ENCODE measurements around the gene DACH1. TPM values are rescaled to one million over a fixed set of nuclear protein-coding genes. Genes with fewer than 3 reads are reported as not detected.

Gene DACH1
- total RNA-seq, 3 donors from 2014 or later: 0.05 to 0.08 TPM; not detected in 1

GRCh38 chr13:71704656-71705055 lies 162.3 kb downstream of the DACH1 start:
- no peak for DNase-seq
- Mint-ChIP-seq H3K36me3 (ENCODE audit: insufficient read depth) (no peaks in the 10 kb centered on the region), H3K4me1 (ENCODE audit: low read depth) (no peaks in the 10 kb centered on the region), H3K9me3 (no peaks in the 10 kb centered on the region), H3K27me3 (ENCODE audit: low read depth) (no peaks in the 10 kb centered on the region), H3K4me3 (no peak overlapping the region)
- no peak for ATAC-seq

DNA sequence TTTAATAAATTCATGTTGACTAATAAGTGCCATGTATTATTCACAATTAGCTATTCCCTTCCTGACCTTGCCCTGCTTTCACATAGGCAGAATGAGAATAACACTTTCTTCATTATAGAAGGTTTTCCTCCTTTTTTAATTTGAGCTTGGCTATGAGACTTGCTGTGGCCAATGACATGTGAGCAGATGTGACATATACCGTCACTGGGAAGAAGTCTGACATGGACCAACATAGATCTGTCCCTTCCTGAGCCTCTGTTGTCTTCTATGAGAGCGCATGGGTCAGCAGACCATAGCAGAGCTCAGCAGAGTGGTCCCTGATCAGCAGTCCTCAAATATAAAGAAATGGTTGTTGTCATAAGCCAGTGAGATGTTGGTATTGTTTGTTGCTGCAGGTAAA lies 163.9 kb downstream of the DACH1 start:
- Mint-ChIP-seq H3K27me3 (ENCODE audit: low read depth) (no peaks in the 10 kb centered on the region), H3K9me3 (no peaks in the 10 kb centered on the region), H3K4me1 (ENCODE audit: low read depth) (no peaks in the 10 kb centered on the region), H3K4me3 (no peak overlapping the region), H3K36me3 (ENCODE audit: insufficient read depth) (no peaks in the 10 kb centered on the region)
- no peak for ATAC-seq
- no peak for DNase-seq

GRCh38 chr13:71702253-71702652 lies 164.8 kb downstream of the DACH1 start:
- Mint-ChIP-seq H3K27me3 (ENCODE audit: low read depth) (no peaks in the 10 kb centered on the region), H3K4me1 (ENCODE audit: low read depth) (no peaks in the 10 kb centered on the region), H3K9me3 (no peaks in the 10 kb centered on the region), H3K4me3 (no peak overlapping the region), H3K36me3 (ENCODE audit: insufficient read depth) (no peaks in the 10 kb centered on the region)
- no peak for DNase-seq
- no peak for ATAC-seq

GRCh38 chr13:71701741-71702140 lies 165.3 kb downstream of the DACH1 start:
- ATAC-seq (no peak), DNase-seq (no peak)
- H3K4me3 Mint-ChIP-seq: no peak overlapping the region
- no peaks in the 10 kb centered on the region for H3K9me3 Mint-ChIP-seq
- no peaks in the 10 kb centered on the region for H3K4me1 Mint-ChIP-seq (ENCODE audit: low read depth)
- H3K36me3 Mint-ChIP-seq (ENCODE audit: insufficient read depth): no peaks in the 10 kb centered on the region
- no peaks in the 10 kb centered on the region for H3K27me3 Mint-ChIP-seq (ENCODE audit: low read depth)

GRCh38 chr13:71699342-71699741 lies 167.7 kb downstream of the DACH1 start:
- no peak overlapping the region for H3K4me3 Mint-ChIP-seq
- no peaks in the 10 kb centered on the region for H3K4me1 Mint-ChIP-seq (ENCODE audit: low read depth)
- no peak for ATAC-seq
- no peaks in the 10 kb centered on the region for H3K36me3 Mint-ChIP-seq (ENCODE audit: insufficient read depth)
- no peaks in the 10 kb centered on the region for H3K9me3 Mint-ChIP-seq
- no peak for DNase-seq
- no peaks in the 10 kb centered on the region for H3K27me3 Mint-ChIP-seq (ENCODE audit: low read depth)

- ATAC-seq (no peak), DNase-seq (no peak)
- Mint-ChIP-seq H3K36me3 (ENCODE audit: insufficient read depth) (no peaks in the 10 kb centered on the region), H3K4me1 (ENCODE audit: low read depth) (no peaks in the 10 kb centered on the region), H3K9me3 (no peaks in the 10 kb centered on the region), H3K4me3 (no peak overlapping the region), H3K27me3 (ENCODE audit: low read depth) (no peaks in the 10 kb centered on the region)
Observed at GRCh38 chr13:71695662-71696061, 171.3 kb downstream of the DACH1 start.

GRCh38 chr13:71685072-71685471 lies 181.9 kb downstream of the DACH1 start:
- no peaks in the 10 kb centered on the region for H3K4me1 Mint-ChIP-seq (ENCODE audit: low read depth)
- DNase-seq (no peak), ATAC-seq (no peak)
- no peak overlapping the region for H3K4me3 Mint-ChIP-seq
- peaks cover 4% of the 10 kb centered on the region for H3K9me3 Mint-ChIP-seq
- no peaks in the 10 kb centered on the region for H3K27me3 Mint-ChIP-seq (ENCODE audit: low read depth)
- no peaks in the 10 kb centered on the region for H3K36me3 Mint-ChIP-seq (ENCODE audit: insufficient read depth)

GRCh38 chr13:71681901-71682613 lies 184.9 kb downstream of the DACH1 start:
- Mint-ChIP-seq H3K4me1 (ENCODE audit: low read depth) (no peaks in the 10 kb centered on the region), H3K9me3 (peaks cover 4% of the 10 kb centered on the region), H3K4me3 (no peak overlapping the region), H3K27me3 (ENCODE audit: low read depth) (no peaks in the 10 kb centered on the region), H3K36me3 (ENCODE audit: insufficient read depth) (no peaks in the 10 kb centered on the region)
- ATAC-seq (no peak), DNase-seq (no peak)

GRCh38 chr13:71677124-71677523 lies 189.9 kb downstream of the DACH1 start:
- no peaks in the 10 kb centered on the region for H3K4me1 Mint-ChIP-seq (ENCODE audit: low read depth)
- H3K27me3 Mint-ChIP-seq (ENCODE audit: low read depth): no peaks in the 10 kb centered on the region
- H3K9me3 Mint-ChIP-seq: no peaks in the 10 kb centered on the region

DNA sequence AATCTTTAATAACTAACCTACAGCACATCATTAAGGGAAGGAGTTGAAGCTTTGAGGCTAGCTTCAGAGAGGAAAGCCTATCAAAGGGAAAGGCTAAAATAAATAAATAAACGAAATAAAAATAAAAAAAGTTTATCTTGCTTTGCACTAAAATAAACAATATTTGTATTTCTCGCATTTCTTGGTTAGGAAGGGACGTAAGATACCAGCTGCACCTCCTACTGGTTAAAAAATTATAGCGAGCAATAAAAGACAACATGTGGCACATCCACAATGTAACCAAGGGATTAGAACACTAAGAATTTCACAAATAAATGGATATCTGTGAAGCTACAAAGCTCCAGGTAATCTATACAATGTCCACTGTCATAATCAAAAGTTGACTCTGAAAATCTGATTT lies 194.5 kb downstream of the DACH1 start:
- H3K4me3 Mint-ChIP-seq: no peak overlapping the region

More at GRCh38 chr13:71677124-71677523, 189.9 kb downstream of the DACH1 start:
- ATAC-seq: no peak
- no peaks in the 10 kb centered on the region for H3K36me3 Mint-ChIP-seq (ENCODE audit: insufficient read depth)
- no peak for DNase-seq
- H3K4me3 Mint-ChIP-seq: no peak overlapping the region

GRCh38 chr13:71663431-71663830 lies 203.6 kb downstream of the DACH1 start:
- H3K36me3 Mint-ChIP-seq (ENCODE audit: insufficient read depth): no peaks in the 10 kb centered on the region
- no peaks in the 10 kb centered on the region for H3K27me3 Mint-ChIP-seq (ENCODE audit: low read depth)
- ATAC-seq (no peak), DNase-seq (no peak)
- H3K4me3 Mint-ChIP-seq: no peak overlapping the region
- H3K4me1 Mint-ChIP-seq (ENCODE audit: low read depth): no peaks in the 10 kb centered on the region
- no peaks in the 10 kb centered on the region for H3K9me3 Mint-ChIP-seq

More for the DNA sequence above, 194.5 kb downstream of the DACH1 start:
- Mint-ChIP-seq H3K27me3 (ENCODE audit: low read depth) (no peaks in the 10 kb centered on the region), H3K36me3 (ENCODE audit: insufficient read depth) (no peaks in the 10 kb centered on the region), H3K4me1 (ENCODE audit: low read depth) (no peaks in the 10 kb centered on the region), H3K9me3 (no peaks in the 10 kb centered on the region)
- no peak for ATAC-seq
- DNase-seq: no peak

- H3K9me3 Mint-ChIP-seq: no peaks in the 10 kb centered on the region
- H3K4me1 Mint-ChIP-seq (ENCODE audit: low read depth): no peaks in the 10 kb centered on the region
- no peak for ATAC-seq
- H3K27me3 Mint-ChIP-seq (ENCODE audit: low read depth): no peaks in the 10 kb centered on the region
- no peak for DNase-seq
- no peaks in the 10 kb centered on the region for H3K36me3 Mint-ChIP-seq (ENCODE audit: insufficient read depth)
- no peak overlapping the region for H3K4me3 Mint-ChIP-seq
Observed at GRCh38 chr13:71661921-71662320, 205.1 kb downstream of the DACH1 start.

DNA sequence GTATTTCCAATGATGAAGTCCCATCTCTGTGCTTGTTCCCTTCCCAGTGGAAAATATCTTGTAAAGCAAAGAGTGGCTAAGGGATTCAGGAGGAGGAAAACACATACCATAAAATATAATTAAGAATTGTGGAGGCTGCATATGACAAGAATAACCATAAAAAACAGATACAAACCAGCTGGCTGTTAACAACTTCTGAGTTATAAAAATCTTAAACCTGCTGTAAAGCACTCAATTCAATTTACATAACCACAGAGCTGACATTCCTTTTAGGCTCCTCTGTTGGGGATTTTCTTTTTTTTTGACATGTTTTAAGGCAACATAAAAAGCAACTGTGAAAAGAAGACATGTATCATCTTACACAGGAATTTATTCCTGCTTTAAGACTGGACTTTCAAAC lies 207.6 kb downstream of the DACH1 start:
- no peaks in the 10 kb centered on the region for H3K36me3 Mint-ChIP-seq (ENCODE audit: insufficient read depth)
- H3K4me3 Mint-ChIP-seq: no peak overlapping the region
- no peak for DNase-seq
- H3K9me3 Mint-ChIP-seq: no peaks in the 10 kb centered on the region
- no peaks in the 10 kb centered on the region for H3K4me1 Mint-ChIP-seq (ENCODE audit: low read depth)
- no peak for ATAC-seq
- H3K27me3 Mint-ChIP-seq (ENCODE audit: low read depth): no peaks in the 10 kb centered on the region

GRCh38 chr13:71645467-71645866 lies 221.5 kb downstream of the DACH1 start:
- DNase-seq: no peak
- Mint-ChIP-seq H3K4me3 (no peak overlapping the region), H3K9me3 (peaks cover 6% of the 10 kb centered on the region), H3K4me1 (ENCODE audit: low read depth) (no peaks in the 10 kb centered on the region), H3K27me3 (ENCODE audit: low read depth) (no peaks in the 10 kb centered on the region), H3K36me3 (ENCODE audit: insufficient read depth) (no peaks in the 10 kb centered on the region)
- ATAC-seq: no peak

- peaks cover 6% of the 10 kb centered on the region for H3K9me3 Mint-ChIP-seq
- H3K4me1 Mint-ChIP-seq (ENCODE audit: low read depth): no peaks in the 10 kb centered on the region
- no peaks in the 10 kb centered on the region for H3K36me3 Mint-ChIP-seq (ENCODE audit: insufficient read depth)
- ATAC-seq (no peak), DNase-seq (no peak)
- no peaks in the 10 kb centered on the region for H3K27me3 Mint-ChIP-seq (ENCODE audit: low read depth)
- H3K4me3 Mint-ChIP-seq: no peak overlapping the region
Observed at GRCh38 chr13:71644579-71644978, 222.4 kb downstream of the DACH1 start.
